ENCODE measurements around the gene TMEM144. TPM values are rescaled to one million over a fixed set of nuclear protein-coding genes. Genes with fewer than 3 reads are reported as not detected.

TMEM144 gene
- total and polyA plus RNA-seq, 12 donors = 1.7 to 17.0 (median 13.6) TPM

GRCh38 chr4:158255727-158256324 lies 45.5 kb downstream of the TMEM144 start:
- intact Hi-C loops (cut with DNase I) = loop anchor here in 7 of 10 donors (1.0 to 10.0 kb wide), 7 partner anchors 61 to 371 kb away; no protein-coding TSS in a partner anchor
- H3K27ac ChIP-seq = no peak overlapping the region
- DNase-seq (peak in 1 of 2 donors; percentile 7), ATAC-seq (peak in 3 of 8 donors; percentile 39 to 75 (median 62))
- H3K9me3 ChIP-seq = no peaks in the 10 kb centered on the region
- H3K4me1 ChIP-seq = peaks cover 0 to 12% (median 4%) of the 10 kb centered on the region in 9 donors
- WGBS, 2 donors = 34 to 38% methylated on average over 3 of the region's 3 CpGs
- H3K36me3 ChIP-seq = peaks cover 0 to 24% (median 0%) of the 10 kb centered on the region in 9 donors
- TF ChIP-seq, protein P1, sequence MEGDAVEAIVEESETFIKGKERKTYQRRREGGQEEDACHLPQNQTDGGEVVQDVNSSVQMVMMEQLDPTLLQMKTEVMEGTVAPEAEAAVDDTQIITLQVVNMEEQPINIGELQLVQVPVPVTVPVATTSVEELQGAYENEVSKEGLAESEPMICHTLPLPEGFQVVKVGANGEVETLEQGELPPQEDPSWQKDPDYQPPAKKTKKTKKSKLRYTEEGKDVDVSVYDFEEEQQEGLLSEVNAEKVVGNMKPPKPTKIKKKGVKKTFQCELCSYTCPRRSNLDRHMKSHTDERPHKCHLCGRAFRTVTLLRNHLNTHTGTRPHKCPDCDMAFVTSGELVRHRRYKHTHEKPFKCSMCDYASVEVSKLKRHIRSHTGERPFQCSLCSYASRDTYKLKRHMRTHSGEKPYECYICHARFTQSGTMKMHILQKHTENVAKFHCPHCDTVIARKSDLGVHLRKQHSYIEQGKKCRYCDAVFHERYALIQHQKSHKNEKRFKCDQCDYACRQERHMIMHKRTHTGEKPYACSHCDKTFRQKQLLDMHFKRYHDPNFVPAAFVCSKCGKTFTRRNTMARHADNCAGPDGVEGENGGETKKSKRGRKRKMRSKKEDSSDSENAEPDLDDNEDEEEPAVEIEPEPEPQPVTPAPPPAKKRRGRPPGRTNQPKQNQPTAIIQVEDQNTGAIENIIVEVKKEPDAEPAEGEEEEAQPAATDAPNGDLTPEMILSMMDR (IDR thresholded peaks at IDR 0.05) = peak; percentile 53 to 86 (median 78)
- H3K4me3 ChIP-seq = no peak overlapping the region
- H3K27me3 ChIP-seq = no peaks in the 10 kb centered on the region

- no peak overlapping the region for H3K4me3 ChIP-seq
Measured at GRCh38 chr4:158259955-158260575, 49.8 kb downstream of the TMEM144 start.

GRCh38 chr4:158261480-158261879 lies 51.2 kb downstream of the TMEM144 start:
- WGBS, 2 donors = 89% methylated on average over 4 of the region's 4 CpGs
- Histone ChIP-seq H3K27ac (no peak overlapping the region), H3K36me3 (peaks cover 0 to 10% (median 0%) of the 10 kb centered on the region in 9 donors), H3K9me3 (no peaks in the 10 kb centered on the region), H3K4me3 (no peak overlapping the region), H3K27me3 (no peaks in the 10 kb centered on the region), H3K4me1 (no peaks in the 10 kb centered on the region)
- DNase-seq = no peak
- intact Hi-C loops (cut with DNase I) = loop anchor here in 6 of 10 donors (2.0 to 10.0 kb wide), 5 partner anchors 267 to 366 kb away; no protein-coding TSS in a partner anchor
- TF ChIP-seq, protein P1 (IDR thresholded peaks at IDR 0.05) = no peak
- no peak for ATAC-seq

More at GRCh38 chr4:158259955-158260575, 49.8 kb downstream of the TMEM144 start:
- Histone ChIP-seq H3K9me3 (no peaks in the 10 kb centered on the region), H3K27me3 (no peaks in the 10 kb centered on the region), H3K27ac (no peak overlapping the region), H3K4me1 (no peaks in the 10 kb centered on the region), H3K36me3 (peaks cover 0 to 10% (median 0%) of the 10 kb centered on the region in 9 donors)
- intact Hi-C loops (cut with DNase I) = loop anchor here in 8 of 10 donors (2.0 to 10.0 kb wide), 7 partner anchors 65 to 367 kb away; no protein-coding TSS in a partner anchor
- TF ChIP-seq, protein P1 (IDR thresholded peaks at IDR 0.05) = peak in 8 of 9 donors; percentile 5 to 51 (median 35)
- 49 to 53% methylated on average over 3 of the region's 3 CpGs for WGBS, 2 donors
- DNase-seq = no peak
- ATAC-seq = no peak

- WGBS, 2 donors = 72 to 85% methylated on average over 2 of the region's 2 CpGs
- Histone ChIP-seq H3K27ac (no peak overlapping the region), H3K4me1 (no peaks in the 10 kb centered on the region), H3K27me3 (no peaks in the 10 kb centered on the region), H3K36me3 (peaks cover 0 to 24% (median 0%) of the 10 kb centered on the region in 9 donors), H3K4me3 (no peak overlapping the region), H3K9me3 (no peaks in the 10 kb centered on the region)
- TF ChIP-seq, protein P1 (IDR thresholded peaks at IDR 0.05) = no peak
- no peak for DNase-seq
- intact Hi-C loops (cut with DNase I) = loop anchor here in 2 of 10 donors (10.0 kb wide), 2 partner anchors 274 to 356 kb away; no protein-coding TSS in a partner anchor
- ATAC-seq = no peak
Measured at GRCh38 chr4:158268553-158268952, 58.3 kb downstream of the TMEM144 start.

All from heart right ventricle (tissue), 16 donors.